Measurements from ENCODE around the gene TMEM253.

TMEM253 gene

GRCh38 chr14:21106176-21106497, 5.3 kb downstream of the TMEM253 start:
- TF ChIP-seq, protein P1, sequence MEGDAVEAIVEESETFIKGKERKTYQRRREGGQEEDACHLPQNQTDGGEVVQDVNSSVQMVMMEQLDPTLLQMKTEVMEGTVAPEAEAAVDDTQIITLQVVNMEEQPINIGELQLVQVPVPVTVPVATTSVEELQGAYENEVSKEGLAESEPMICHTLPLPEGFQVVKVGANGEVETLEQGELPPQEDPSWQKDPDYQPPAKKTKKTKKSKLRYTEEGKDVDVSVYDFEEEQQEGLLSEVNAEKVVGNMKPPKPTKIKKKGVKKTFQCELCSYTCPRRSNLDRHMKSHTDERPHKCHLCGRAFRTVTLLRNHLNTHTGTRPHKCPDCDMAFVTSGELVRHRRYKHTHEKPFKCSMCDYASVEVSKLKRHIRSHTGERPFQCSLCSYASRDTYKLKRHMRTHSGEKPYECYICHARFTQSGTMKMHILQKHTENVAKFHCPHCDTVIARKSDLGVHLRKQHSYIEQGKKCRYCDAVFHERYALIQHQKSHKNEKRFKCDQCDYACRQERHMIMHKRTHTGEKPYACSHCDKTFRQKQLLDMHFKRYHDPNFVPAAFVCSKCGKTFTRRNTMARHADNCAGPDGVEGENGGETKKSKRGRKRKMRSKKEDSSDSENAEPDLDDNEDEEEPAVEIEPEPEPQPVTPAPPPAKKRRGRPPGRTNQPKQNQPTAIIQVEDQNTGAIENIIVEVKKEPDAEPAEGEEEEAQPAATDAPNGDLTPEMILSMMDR (IDR thresholded peaks at IDR 0.05; ENCODE audit: low read depth, low read length): no peak
- no peak overlapping the region for H3K4me3 ChIP-seq (ENCODE audit: low read depth, low read length)

DNA sequence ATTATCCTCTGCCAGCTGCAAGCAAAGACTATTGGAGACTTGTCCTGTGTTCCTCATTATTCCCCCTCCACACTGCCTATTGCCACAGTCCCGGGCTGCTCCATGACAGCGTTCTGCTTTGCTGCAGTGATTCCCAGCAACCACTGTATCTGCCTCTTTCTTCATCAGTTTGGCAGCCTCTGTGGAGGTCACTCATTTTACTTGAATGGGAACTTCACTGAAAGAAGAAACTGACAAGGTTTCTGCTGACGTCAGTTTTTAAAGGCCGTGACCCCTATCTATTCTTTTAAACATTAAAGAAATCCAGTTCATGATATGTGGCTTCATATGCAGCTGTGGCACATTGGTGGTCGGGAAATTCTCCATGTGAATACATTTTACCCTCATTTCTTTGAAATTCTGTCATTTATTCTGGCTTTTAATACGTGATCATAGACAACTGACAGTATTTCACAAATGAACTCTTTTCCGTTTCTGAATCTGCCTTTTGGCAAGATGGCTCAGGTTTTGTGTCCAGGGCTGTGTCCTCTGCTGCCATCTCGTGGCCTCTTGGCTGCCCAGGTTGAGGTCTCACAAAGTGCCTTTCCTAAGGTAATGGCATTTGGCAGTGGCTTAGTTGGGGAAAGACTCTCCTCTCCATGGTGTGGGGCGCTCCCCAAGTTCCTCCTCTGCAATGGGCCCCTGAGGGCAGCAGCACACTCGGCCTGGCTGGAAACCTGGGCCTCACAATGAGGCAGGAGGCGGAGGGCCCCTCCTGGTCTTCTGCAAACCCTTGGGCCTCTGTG, 5.8 kb downstream of the TMEM253 start:
- H3K4me3 ChIP-seq (ENCODE audit: low read depth, low read length): no peak overlapping the region
- TF ChIP-seq, protein P1 (IDR thresholded peaks at IDR 0.05; ENCODE audit: low read depth, low read length): peak; percentile 97

- no peak overlapping the region for H3K4me3 ChIP-seq (ENCODE audit: low read depth, low read length)
- TF ChIP-seq, protein P1 (IDR thresholded peaks at IDR 0.05; ENCODE audit: low read depth, low read length): no peak
Observed at GRCh38 chr14:21107283-21107800, 6.5 kb downstream of the TMEM253 start.

DNA sequence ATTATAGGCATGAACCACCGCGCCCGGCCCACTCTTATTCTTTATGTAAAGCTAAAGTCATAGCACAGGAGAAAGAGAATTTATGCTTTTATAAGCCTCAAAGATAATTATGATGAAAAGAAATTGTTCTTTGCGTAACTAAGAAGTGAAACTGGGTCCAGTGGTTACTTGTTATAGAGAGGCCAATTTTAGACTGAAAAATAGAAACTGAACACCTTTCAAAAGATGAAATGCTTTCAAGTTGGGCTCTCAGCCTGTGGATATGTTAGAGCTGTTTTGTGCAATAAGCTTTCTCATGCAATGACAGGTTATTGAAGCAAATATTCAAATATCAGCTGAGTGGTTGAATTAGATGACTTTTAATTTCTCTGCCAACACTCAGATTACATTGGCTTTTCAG, 7.9 kb downstream of the TMEM253 start:
- TF ChIP-seq, protein P1 (IDR thresholded peaks at IDR 0.05; ENCODE audit: low read depth, low read length): no peak
- H3K4me3 ChIP-seq (ENCODE audit: low read depth, low read length): no peak overlapping the region

DNA sequence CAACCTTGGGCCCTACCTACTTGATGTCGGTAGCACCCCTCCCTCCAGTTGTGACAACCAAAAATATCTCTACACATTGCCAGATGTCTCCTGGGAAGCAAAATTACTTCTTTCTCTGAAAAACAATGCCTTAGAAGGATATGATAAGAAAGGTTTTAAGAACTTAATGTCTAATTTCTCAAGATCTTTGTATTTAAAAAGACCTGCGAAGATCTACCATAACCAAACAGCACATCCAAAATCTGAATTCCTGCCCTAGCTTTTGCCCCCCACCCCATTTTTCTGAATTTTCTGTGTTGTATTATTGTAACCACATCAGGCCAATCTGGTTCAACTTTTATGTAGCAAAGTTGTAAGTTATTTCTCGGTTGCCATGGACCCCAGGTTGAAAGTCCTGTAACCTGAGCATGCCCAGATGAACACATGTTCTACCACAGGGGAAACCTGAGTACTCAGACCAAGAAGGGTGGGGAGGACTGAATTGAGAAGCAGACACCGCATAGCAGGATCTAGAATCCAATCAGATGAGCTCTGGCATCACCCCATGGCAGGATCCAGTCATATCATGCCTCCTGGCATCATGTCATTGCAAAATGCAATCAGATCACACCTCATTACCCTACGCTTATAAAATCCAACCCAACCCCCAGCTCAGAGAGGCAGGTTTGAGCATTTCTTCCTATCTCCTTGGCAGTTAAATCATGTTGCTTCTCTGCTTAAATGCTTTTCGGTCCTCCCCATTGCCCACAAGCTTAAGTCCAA, 8.7 kb downstream of the TMEM253 start:
- TF ChIP-seq, protein P1 (IDR thresholded peaks at IDR 0.05; ENCODE audit: low read depth, low read length): no peak
- no peak overlapping the region for H3K4me3 ChIP-seq (ENCODE audit: low read depth, low read length)

DNA sequence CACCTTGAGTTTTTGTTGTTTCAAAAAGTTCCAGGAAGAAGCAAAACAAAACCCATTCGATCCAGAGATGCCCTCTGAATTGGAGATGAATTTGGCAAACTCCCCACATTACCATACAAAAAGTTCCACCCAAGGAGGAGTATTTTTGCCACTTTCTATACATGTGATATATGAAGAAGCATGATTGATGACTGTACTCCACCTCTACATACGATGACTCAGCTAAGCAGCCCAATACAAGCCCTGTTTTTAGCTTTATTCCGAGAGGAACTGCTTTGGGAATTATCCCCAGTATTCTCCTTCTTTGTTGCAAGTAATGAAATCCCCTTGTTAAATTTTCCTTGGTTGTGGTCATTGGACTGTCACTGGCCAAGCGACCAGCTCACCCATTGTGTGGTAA, 11.4 kb downstream of the TMEM253 start:
- TF ChIP-seq, protein P1 (IDR thresholded peaks at IDR 0.05; ENCODE audit: low read depth, low read length): no peak

DNA sequence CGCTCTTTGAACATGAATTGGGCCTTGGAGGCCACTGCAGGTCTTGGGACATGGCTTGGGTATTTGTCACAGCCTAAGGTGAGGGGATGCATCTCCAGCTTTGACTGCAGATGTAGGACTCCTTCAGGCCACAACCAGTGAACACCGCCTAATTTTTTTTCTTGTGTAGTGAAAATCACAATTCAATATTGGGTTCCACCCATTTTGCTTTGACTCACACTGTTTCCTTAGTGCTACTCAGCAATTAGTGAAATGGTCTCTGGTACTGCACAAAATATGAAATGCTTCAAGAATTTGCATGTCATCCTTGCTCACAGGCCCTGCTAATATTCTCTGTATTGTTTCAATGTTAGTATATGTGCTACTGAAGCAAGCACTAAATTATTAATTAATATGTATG, 12.5 kb downstream of the TMEM253 start:
- TF ChIP-seq, protein P1 (IDR thresholded peaks at IDR 0.05; ENCODE audit: low read depth, low read length): no peak

More for the DNA sequence above, 11.4 kb downstream of the TMEM253 start:
- H3K4me3 ChIP-seq (ENCODE audit: low read depth, low read length): no peak overlapping the region

More for the DNA sequence above, 12.5 kb downstream of the TMEM253 start:
- no peak overlapping the region for H3K4me3 ChIP-seq (ENCODE audit: low read depth, low read length)

All from WI38 (cell line).